Neural cell (in vitro differentiated cells): ENCODE results near the gene CLOCK. TPM values are rescaled to one million over a fixed set of nuclear protein-coding genes. Genes with fewer than 3 reads are reported as not detected.

Source experiments
- H2AFZ ChIP-seq: fragments of 200-600, 300-800 bp; sonication (generic), shearing (Covaris generic); 2 replicates; pipeline ENCODE4 v1.6.0; 2014; ENCODE audit warnings: low read depth, mild to moderate bottlenecking, antibody characterized with exemption, low read length, moderate library complexity
- H3F3A ChIP-seq: fragments of 200-600 bp; shearing (Covaris generic); 2 replicates; pipeline ENCODE4 v1.6.1; 2016; ENCODE audit warnings: mild to moderate bottlenecking, moderate library complexity, mixed read lengths, antibody characterized with exemption, low read length; ENCODE audit not compliant: insufficient read depth, poor library complexity, severe bottlenecking
- H3K27ac ChIP-seq: fragments of 200-600, 300-800 bp; sonication (generic), shearing (Covaris generic); 2 replicates; pipeline ENCODE4 v1.5.1; 2014; ENCODE audit warnings: mild to moderate bottlenecking, low read length, moderate library complexity
- H3K27me3 ChIP-seq: fragments of 300-800, 200-600 bp; sonication (generic), shearing (Covaris generic); 2 replicates; pipeline ENCODE4 v1.6.0; 2014; ENCODE audit warnings: mild to moderate bottlenecking, low read depth, low read length, moderate library complexity; ENCODE audit not compliant: insufficient read depth
- H3K36me3 ChIP-seq: fragments of 300-800, 200-600 bp; sonication (generic), shearing (Covaris generic); 2 replicates; pipeline ENCODE4 v1.5.1; 2014; ENCODE audit warnings: mild to moderate bottlenecking, antibody characterized with exemption, low read length, moderate library complexity; ENCODE audit not compliant: insufficient read depth
- H3K4me2 ChIP-seq: fragments of 300-800, 200-600 bp; sonication (generic), shearing (Covaris generic); 2 replicates; pipeline ENCODE4 v1.6.0; 2014; ENCODE audit warnings: mild to moderate bottlenecking, low read length
- H3K4me3 ChIP-seq: fragments of 300-800, 200-600 bp; sonication (generic), shearing (Covaris generic); 2 replicates; pipeline ENCODE4 v1.5.1; 2014; ENCODE audit warnings: mild to moderate bottlenecking, low read length, moderate library complexity
- H3K79me2 ChIP-seq: fragments of 200-600 bp; shearing (Covaris generic); replicated peaks from 2 replicates; pipeline ENCODE4 v1.6.0; 2014; ENCODE audit warnings: mild to moderate bottlenecking, low read length, moderate library complexity; ENCODE audit not compliant: insufficient read depth
- H3K9ac ChIP-seq: fragments of 300-800, 200-600 bp; sonication (generic), shearing (Covaris generic); 2 replicates; pipeline ENCODE4 v1.6.1; 2016; ENCODE audit warnings: mild to moderate bottlenecking, low read length, mixed read lengths
- H3K9me2 ChIP-seq: fragments of 200-600 bp; shearing (Covaris generic); 2 replicates; pipeline ENCODE4 v1.6.1; 2016; ENCODE audit warnings: mild to moderate bottlenecking, low read length, mixed read lengths; ENCODE audit not compliant: insufficient read depth
- H3K9me3 ChIP-seq: fragments of 200-600, 300-800 bp; sonication (generic), shearing (Covaris generic); 2 replicates; pipeline ENCODE4 v1.6.1; 2016; ENCODE audit warnings: mild to moderate bottlenecking, mixed run types, low read length, moderate library complexity, mixed read lengths
- H4K20me1 ChIP-seq: fragments of 200-600 bp; shearing (Covaris generic); 2 replicates; pipeline ENCODE4 v1.6.1; 2016; ENCODE audit warnings: mild to moderate bottlenecking, mixed run types; ENCODE audit not compliant: insufficient read depth
- EP300 ChIP-seq: fragments of 450-650 bp; conservative IDR thresholded peaks from 2 replicates; pipeline ENCODE4 v1.6.1; 2014; ENCODE audit warnings: antibody characterized with exemption, mild to moderate bottlenecking, moderate library complexity; ENCODE audit not compliant: poor library complexity, severe bottlenecking
- EZH2 ChIP-seq: fragments of 200-600, 300-800 bp; shearing (Covaris generic), sonication (generic); IDR thresholded peaks from 2 replicates; pipeline ENCODE4 v1.6.1; 2014; ENCODE audit warnings: antibody characterized with exemption, low read length, borderline replicate concordance, mild to moderate bottlenecking; ENCODE audit not compliant: insufficient read depth, poor library complexity, severe bottlenecking
- MXI1 ChIP-seq: fragments of 450-650 bp; conservative IDR thresholded peaks from 2 replicates; pipeline ENCODE4 v1.6.1; 2014; ENCODE audit warnings: antibody characterized with exemption, mild to moderate bottlenecking; ENCODE audit not compliant: poor library complexity, severe bottlenecking
- POLR2AphosphoS5 ChIP-seq: IDR thresholded peaks from 2 replicates; pipeline ENCODE4 v1.6.1; 2012
- RAD21 ChIP-seq: fragments of 450-650 bp; conservative IDR thresholded peaks from 2 replicates; pipeline ENCODE4 v1.6.1; 2014; ENCODE audit warnings: antibody characterized with exemption, mild to moderate bottlenecking, moderate library complexity
- SMC3 ChIP-seq: fragments of 450-650 bp; conservative IDR thresholded peaks from 2 replicates; pipeline ENCODE4 v1.6.1; 2014; ENCODE audit warnings: antibody characterized with exemption, mild to moderate bottlenecking, moderate library complexity; ENCODE audit not compliant: poor library complexity
- TAF1 ChIP-seq: IDR thresholded peaks from 2 replicates; pipeline ENCODE4 v1.6.1; 2012; ENCODE audit warnings: low read depth
- polyA plus RNA-seq: library from polyadenylated mRNA; depleted of rRNA; stranded (reverse); fragments of >200 nt; gene quantifications from 2 replicates; pipeline ENCODE4 v1.2.3, GENCODE V29; 2014
- TF ChIP-seq, protein P1 (sequence below): fragments of 450-650 bp; IDR thresholded peaks from 2 replicates; pipeline ENCODE4 v1.5.1; 2014; ENCODE audit warnings: antibody characterized with exemption, mild to moderate bottlenecking, moderate library complexity; ENCODE audit not compliant: poor library complexity, severe bottlenecking
- TF ChIP-seq, protein P2 (sequence below): IDR thresholded peaks from 2 replicates; pipeline ENCODE4 v1.6.1; 2012; ENCODE audit warnings: borderline replicate concordance

The CLOCK gene
- polyA plus RNA-seq, 1 donor from 2014 or later, result 8.7 TPM

DNA sequence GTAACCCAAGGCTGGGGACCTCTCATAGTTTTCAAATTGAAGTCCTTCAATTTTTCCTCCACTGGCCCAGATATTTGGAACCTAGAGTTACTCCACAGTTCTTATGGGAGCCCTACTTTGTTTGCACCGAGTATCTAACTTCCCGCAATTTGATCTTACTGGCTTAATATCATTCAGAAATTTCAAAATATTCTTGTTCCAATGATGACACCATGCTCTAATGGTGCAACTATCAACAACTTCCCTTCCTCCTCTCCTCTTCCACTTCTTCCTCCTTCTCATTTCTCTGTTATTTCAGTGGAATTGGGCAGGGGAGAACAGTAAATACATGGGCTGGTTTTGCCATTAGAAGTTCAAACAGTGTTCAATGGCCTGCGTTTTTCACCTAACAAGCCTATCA lies 25.1 kb upstream of the CLOCK start:
- TF ChIP-seq POLR2AphosphoS5, result no peak
- TF ChIP-seq SMC3, result no peak
- TF ChIP-seq, protein P1, sequence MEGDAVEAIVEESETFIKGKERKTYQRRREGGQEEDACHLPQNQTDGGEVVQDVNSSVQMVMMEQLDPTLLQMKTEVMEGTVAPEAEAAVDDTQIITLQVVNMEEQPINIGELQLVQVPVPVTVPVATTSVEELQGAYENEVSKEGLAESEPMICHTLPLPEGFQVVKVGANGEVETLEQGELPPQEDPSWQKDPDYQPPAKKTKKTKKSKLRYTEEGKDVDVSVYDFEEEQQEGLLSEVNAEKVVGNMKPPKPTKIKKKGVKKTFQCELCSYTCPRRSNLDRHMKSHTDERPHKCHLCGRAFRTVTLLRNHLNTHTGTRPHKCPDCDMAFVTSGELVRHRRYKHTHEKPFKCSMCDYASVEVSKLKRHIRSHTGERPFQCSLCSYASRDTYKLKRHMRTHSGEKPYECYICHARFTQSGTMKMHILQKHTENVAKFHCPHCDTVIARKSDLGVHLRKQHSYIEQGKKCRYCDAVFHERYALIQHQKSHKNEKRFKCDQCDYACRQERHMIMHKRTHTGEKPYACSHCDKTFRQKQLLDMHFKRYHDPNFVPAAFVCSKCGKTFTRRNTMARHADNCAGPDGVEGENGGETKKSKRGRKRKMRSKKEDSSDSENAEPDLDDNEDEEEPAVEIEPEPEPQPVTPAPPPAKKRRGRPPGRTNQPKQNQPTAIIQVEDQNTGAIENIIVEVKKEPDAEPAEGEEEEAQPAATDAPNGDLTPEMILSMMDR, result no peak
- TF ChIP-seq MXI1, result no peak
- TF ChIP-seq EZH2, result no peak
- TF ChIP-seq TAF1, result no peak
- TF ChIP-seq EP300, result no peak
- no peak for TF ChIP-seq RAD21
- TF ChIP-seq, protein P2, sequence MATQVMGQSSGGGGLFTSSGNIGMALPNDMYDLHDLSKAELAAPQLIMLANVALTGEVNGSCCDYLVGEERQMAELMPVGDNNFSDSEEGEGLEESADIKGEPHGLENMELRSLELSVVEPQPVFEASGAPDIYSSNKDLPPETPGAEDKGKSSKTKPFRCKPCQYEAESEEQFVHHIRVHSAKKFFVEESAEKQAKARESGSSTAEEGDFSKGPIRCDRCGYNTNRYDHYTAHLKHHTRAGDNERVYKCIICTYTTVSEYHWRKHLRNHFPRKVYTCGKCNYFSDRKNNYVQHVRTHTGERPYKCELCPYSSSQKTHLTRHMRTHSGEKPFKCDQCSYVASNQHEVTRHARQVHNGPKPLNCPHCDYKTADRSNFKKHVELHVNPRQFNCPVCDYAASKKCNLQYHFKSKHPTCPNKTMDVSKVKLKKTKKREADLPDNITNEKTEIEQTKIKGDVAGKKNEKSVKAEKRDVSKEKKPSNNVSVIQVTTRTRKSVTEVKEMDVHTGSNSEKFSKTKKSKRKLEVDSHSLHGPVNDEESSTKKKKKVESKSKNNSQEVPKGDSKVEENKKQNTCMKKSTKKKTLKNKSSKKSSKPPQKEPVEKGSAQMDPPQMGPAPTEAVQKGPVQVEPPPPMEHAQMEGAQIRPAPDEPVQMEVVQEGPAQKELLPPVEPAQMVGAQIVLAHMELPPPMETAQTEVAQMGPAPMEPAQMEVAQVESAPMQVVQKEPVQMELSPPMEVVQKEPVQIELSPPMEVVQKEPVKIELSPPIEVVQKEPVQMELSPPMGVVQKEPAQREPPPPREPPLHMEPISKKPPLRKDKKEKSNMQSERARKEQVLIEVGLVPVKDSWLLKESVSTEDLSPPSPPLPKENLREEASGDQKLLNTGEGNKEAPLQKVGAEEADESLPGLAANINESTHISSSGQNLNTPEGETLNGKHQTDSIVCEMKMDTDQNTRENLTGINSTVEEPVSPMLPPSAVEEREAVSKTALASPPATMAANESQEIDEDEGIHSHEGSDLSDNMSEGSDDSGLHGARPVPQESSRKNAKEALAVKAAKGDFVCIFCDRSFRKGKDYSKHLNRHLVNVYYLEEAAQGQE, result no peak
- Histone ChIP-seq H3K9me2 (no peaks in the 10 kb centered on the region), H3K4me3 (no peak overlapping the region), H3K27me3 (no peaks in the 10 kb centered on the region), H3K79me2 (no peaks in the 10 kb centered on the region), H3K9ac (no peak overlapping the region), H3K27ac (no peak overlapping the region), H4K20me1 (no peaks in the 10 kb centered on the region), H3K9me3 (no peaks in the 10 kb centered on the region), H2AFZ (no peak overlapping the region), H3K36me3 (no peaks in the 10 kb centered on the region), H3F3A (no peaks in the 10 kb centered on the region), H3K4me2 (no peak overlapping the region)

DNA sequence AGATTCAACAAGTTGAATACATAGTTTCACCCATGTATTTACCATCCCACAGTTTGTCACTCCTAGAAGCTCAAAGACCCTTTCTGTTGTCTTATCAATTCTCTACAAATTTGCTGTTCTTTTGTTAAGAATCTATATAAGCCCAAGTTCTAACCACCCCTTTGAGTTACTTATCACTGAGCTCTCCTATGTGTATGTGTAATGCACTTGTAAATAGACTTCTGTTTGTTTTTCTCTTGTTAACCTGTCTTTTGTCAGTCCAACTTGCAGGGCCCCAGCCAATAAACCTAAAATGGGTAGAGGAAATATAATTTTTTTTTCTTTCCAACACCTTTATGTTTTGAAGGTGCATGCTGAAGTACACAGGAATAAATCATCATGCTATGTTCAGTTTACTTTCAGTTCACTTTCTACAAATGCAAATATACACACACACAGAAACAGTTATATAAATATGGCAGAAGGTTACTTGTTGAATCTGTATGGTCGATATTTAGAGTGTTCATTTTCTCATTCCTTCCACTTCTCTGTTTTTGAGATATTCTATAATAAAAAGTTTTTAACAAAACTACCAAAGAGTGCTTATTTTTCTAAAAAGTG lies 22.3 kb upstream of the CLOCK start:
- Histone ChIP-seq H3K9me2 (no peaks in the 10 kb centered on the region), H3K36me3 (no peaks in the 10 kb centered on the region), H3K4me2 (no peak overlapping the region), H4K20me1 (no peaks in the 10 kb centered on the region), H3K4me3 (no peak overlapping the region), H3K27ac (no peak overlapping the region), H2AFZ (no peak overlapping the region), H3K9me3 (no peaks in the 10 kb centered on the region), H3K9ac (no peak overlapping the region), H3K27me3 (no peaks in the 10 kb centered on the region), H3F3A (no peaks in the 10 kb centered on the region), H3K79me2 (no peaks in the 10 kb centered on the region)
- TF ChIP-seq, protein P2, result no peak
- TF ChIP-seq EP300, result no peak
- TF ChIP-seq MXI1, result no peak
- no peak for TF ChIP-seq POLR2AphosphoS5
- TF ChIP-seq TAF1, result no peak
- TF ChIP-seq, protein P1, result no peak
